Stomach (tissue), 9 donors: ENCODE measurements around the gene TBCD. TPM values are rescaled to one million over a fixed set of nuclear protein-coding genes. Genes with fewer than 3 reads are reported as not detected.

ENCODE experiments used
- DNase-seq, 2 donors: peaks; one replicate each; pipeline versions ENCODE4 v3.0.0 to v3.0.0-alpha.2; 2013 to 2019
- H3K27ac ChIP-seq, 5 donors: fragments of 200-600 bp in 4 of 5; sonication (generic) in 4 of 5; one replicate each; pipeline ENCODE4 v1.5.1; 2013 to 2019; ENCODE audit warnings: mild to moderate bottlenecking in 1 of 5, moderate library complexity in 1 of 5
- H3K27me3 ChIP-seq, 3 donors: fragments of 200-600 bp; sonication (generic); one replicate each; pipeline ENCODE4 v1.5.1; 2017 to 2019; ENCODE audit warnings: mixed run types in 1 of 3
- H3K36me3 ChIP-seq, 4 donors: fragments of 200-600 bp; sonication (generic); 1 replicate in 3 of 4; 2 replicates in 1 of 4; pipeline ENCODE4 v1.5.1; 2016 to 2019
- H3K4me1 ChIP-seq, 4 donors: fragments of 200-600 bp; sonication (generic); one replicate each; pipeline ENCODE4 v1.5.1; 2016 to 2019
- H3K4me3 ChIP-seq, 4 donors: fragments of 200-600 bp; sonication (generic) in 3 of 4; one replicate each; pipeline ENCODE4 v1.5.1; 2016 to 2019; ENCODE audit warnings: mild to moderate bottlenecking in 1 of 4
- H3K9me3 ChIP-seq, 4 donors: fragments of 200-600 bp; sonication (generic); one replicate each; pipeline ENCODE4 v1.5.1; 2016 to 2019
- EP300 ChIP-seq: sonication (generic); formaldehyde crosslinking; IDR thresholded peaks from one replicate; pipeline ENCODE4 v1.6.1; 2017; ENCODE audit warnings: antibody characterized with exemption
- POLR2A ChIP-seq, 4 donors: fragments of 450-650 bp; IDR thresholded peaks; one replicate each; pipeline ENCODE4 v1.6.1; 2016; ENCODE audit warnings: antibody characterized with exemption in 4 of 4, control low read depth in 2 of 4, mild to moderate bottlenecking in 1 of 4, moderate library complexity in 1 of 4
- POLR2AphosphoS5 ChIP-seq, 3 donors: sonication (generic); formaldehyde crosslinking; IDR thresholded peaks; one replicate each; pipeline ENCODE4 v1.6.1; 2016; ENCODE audit warnings: antibody characterized with exemption in 3 of 3
- WGBS, 5 donors: extraction: QIAGEN DNeasy Blood & Tissue Kit in 3 of 5; methylation state at CpG; one replicate each; pipeline versions ENCODE4 v1.1.5 to v1.1.7; 2013 to 2018; 5-methylcytosine and 5-hydroxymethylcytosine counted together
- intact Hi-C: fragments of 100-400 bp; cut with DNase I; formaldehyde crosslinking; loops from one replicate; pipeline ENCODE4 v1.15.1; 2023; ENCODE audit warnings: low total_unique reads
- polyA plus RNA-seq, 3 donors: library from polyadenylated mRNA; stranded (reverse); fragments of 200-250 nt; gene quantifications; one replicate each; pipeline ENCODE4 v1.2.3, GENCODE V29; 2013
- total RNA-seq, 5 donors: library from RNA; depleted of rRNA; stranded (reverse); fragments of >200 nt; gene quantifications; one replicate each; pipeline versions ENCODE4 v1.1.0 to v1.2.3, GENCODE V29; 2014 to 2016
- TF ChIP-seq, protein P1 (sequence below), 7 experiments: fragments of 450-650 bp in 4 of 7; fragments of 200-600 bp in 3 of 7; sonication (generic) in 3 of 7; IDR thresholded peaks; one replicate each; pipeline ENCODE4 v1.5.1; 2016 to 2019; ENCODE audit warnings: antibody characterized with exemption in 7 of 7, control low read depth in 2 of 7, mild to moderate bottlenecking in 1 of 7
- donor health status: healthy with polysubstance abuse.
- donor health status: Bipolar disorder and iron deficiency.
- donor health status: healthy.

Gene TBCD
- total and polyA plus RNA-seq, 8 donors = 51.2 to 155 (median 101) TPM

GRCh38 chr17:82930043-82930923, 178.4 kb downstream of the TBCD start:
- Histone ChIP-seq H3K4me1 (no peaks in the 10 kb centered on the region), H3K27ac (no peak overlapping the region), H3K27me3 (no peaks in the 10 kb centered on the region), H3K36me3 (peaks cover 66 to 100% (median 98%) of the 10 kb centered on the region in 4 donors), H3K4me3 (no peak overlapping the region), H3K9me3 (no peaks in the 10 kb centered on the region)
- WGBS, 5 donors = 96 to 97% (median 97%) methylated on average over 43 to 56 of the region's 56 CpGs
- TF ChIP-seq EP300 = no peak
- TF ChIP-seq, protein P1, sequence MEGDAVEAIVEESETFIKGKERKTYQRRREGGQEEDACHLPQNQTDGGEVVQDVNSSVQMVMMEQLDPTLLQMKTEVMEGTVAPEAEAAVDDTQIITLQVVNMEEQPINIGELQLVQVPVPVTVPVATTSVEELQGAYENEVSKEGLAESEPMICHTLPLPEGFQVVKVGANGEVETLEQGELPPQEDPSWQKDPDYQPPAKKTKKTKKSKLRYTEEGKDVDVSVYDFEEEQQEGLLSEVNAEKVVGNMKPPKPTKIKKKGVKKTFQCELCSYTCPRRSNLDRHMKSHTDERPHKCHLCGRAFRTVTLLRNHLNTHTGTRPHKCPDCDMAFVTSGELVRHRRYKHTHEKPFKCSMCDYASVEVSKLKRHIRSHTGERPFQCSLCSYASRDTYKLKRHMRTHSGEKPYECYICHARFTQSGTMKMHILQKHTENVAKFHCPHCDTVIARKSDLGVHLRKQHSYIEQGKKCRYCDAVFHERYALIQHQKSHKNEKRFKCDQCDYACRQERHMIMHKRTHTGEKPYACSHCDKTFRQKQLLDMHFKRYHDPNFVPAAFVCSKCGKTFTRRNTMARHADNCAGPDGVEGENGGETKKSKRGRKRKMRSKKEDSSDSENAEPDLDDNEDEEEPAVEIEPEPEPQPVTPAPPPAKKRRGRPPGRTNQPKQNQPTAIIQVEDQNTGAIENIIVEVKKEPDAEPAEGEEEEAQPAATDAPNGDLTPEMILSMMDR (IDR thresholded peaks at IDR 0.05) = no peak
- TF ChIP-seq POLR2A (IDR thresholded peaks at IDR 0.05) = no peak
- no peak for TF ChIP-seq POLR2AphosphoS5 (IDR thresholded peaks at IDR 0.05)
- intact Hi-C loops = no loop called here
- no peak for DNase-seq

GRCh38 chr17:82930924-82931698, 179.2 kb downstream of the TBCD start:
- no peak overlapping the region for H3K4me3 ChIP-seq
- DNase-seq = peak in 1 of 2 donors; percentile 17
- no peaks in the 10 kb centered on the region for H3K27me3 ChIP-seq
- WGBS, 5 donors = 93 to 96% (median 94%) methylated on average over 38 to 39 of the region's 39 CpGs
- TF ChIP-seq POLR2AphosphoS5 (IDR thresholded peaks at IDR 0.05) = no peak
- no peak for TF ChIP-seq EP300
- TF ChIP-seq, protein P1 (IDR thresholded peaks at IDR 0.05) = no peak
- no peak for TF ChIP-seq POLR2A (IDR thresholded peaks at IDR 0.05)
- no peak overlapping the region for H3K27ac ChIP-seq
- H3K9me3 ChIP-seq = no peaks in the 10 kb centered on the region
- H3K4me1 ChIP-seq = no peaks in the 10 kb centered on the region
- peaks cover 63 to 100% (median 99%) of the 10 kb centered on the region in 4 donors for H3K36me3 ChIP-seq
- intact Hi-C loops = no loop called here

- no peak overlapping the region for H3K27ac ChIP-seq
- H3K9me3 ChIP-seq = no peaks in the 10 kb centered on the region
- no peak for TF ChIP-seq POLR2A (IDR thresholded peaks at IDR 0.05)
- no peak for TF ChIP-seq POLR2AphosphoS5 (IDR thresholded peaks at IDR 0.05)
- no peak for TF ChIP-seq EP300
- TF ChIP-seq, protein P1 (IDR thresholded peaks at IDR 0.05) = no peak
- H3K27me3 ChIP-seq = no peaks in the 10 kb centered on the region
- H3K4me3 ChIP-seq = no peak overlapping the region
- intact Hi-C loops = no loop called here
- H3K36me3 ChIP-seq = peaks cover 55 to 100% (median 99%) of the 10 kb centered on the region in 4 donors
- no peaks in the 10 kb centered on the region for H3K4me1 ChIP-seq
- 73 to 89% (median 88%) methylated on average over 29 of the region's 29 CpGs for WGBS, 5 donors
- peak; percentile 24 to 71 for DNase-seq
Observed at GRCh38 chr17:82931699-82932517, 180.0 kb downstream of the TBCD start.
